Omental fat pad (tissue), 4 donors: ENCODE measurements around the gene ATP5PD. TPM values are rescaled to one million over a fixed set of nuclear protein-coding genes. Genes with fewer than 3 reads are reported as not detected.

Experiments used
- ATAC-seq: fragments of 150-250 bp; one replicate; pipeline ENCODE4 v1.9.1; 2016; ENCODE audit warnings: mild to moderate bottlenecking, moderate library complexity; ENCODE audit not compliant: low FRiP score
- DNase-seq: peaks from one replicate; pipeline ENCODE4 v3.0.0-alpha.2; 2019; ENCODE audit warnings: low spot score
- total RNA-seq, 4 donors: library from RNA; depleted of rRNA; stranded (reverse); fragments of >200 nt; gene quantifications; one replicate each; pipeline ENCODE4 v1.1.0, GENCODE V29; 2016
- TF ChIP-seq, protein P1 (sequence below), 3 donors: fragments of 450-650 bp; IDR thresholded peaks; one replicate each; pipeline ENCODE4 v1.5.1; 2016 to 2017; ENCODE audit warnings: antibody characterized with exemption in 3 of 3, mild to moderate bottlenecking in 3 of 3, moderate library complexity in 2 of 3

The ATP5PD gene
- total RNA-seq, 4 donors from 2014 or later = 159 to 394 (median 233) TPM

DNA sequence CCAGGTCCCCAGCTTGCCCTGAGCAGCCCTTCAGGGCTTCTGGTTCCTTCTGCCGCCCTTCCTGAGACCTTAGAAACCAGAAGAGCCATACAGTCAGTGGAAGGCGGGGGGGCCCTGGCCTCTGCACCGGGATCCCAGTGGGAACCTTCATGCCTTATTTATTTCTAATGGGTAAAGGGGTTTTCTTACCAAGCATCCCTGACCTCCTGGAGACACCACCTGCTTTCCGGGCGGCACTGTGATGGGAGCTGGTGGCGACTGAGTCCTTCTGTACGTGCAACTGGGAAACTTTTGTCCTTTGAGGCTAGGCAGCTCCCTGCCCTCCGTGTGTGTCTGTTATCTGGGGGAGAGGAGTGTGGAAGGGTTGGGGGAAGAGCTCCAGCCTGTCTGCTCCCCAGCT lies 41.5 kb downstream of the ATP5PD start:
- DNase-seq (no peak), ATAC-seq (no peak)
- TF ChIP-seq, protein P1, sequence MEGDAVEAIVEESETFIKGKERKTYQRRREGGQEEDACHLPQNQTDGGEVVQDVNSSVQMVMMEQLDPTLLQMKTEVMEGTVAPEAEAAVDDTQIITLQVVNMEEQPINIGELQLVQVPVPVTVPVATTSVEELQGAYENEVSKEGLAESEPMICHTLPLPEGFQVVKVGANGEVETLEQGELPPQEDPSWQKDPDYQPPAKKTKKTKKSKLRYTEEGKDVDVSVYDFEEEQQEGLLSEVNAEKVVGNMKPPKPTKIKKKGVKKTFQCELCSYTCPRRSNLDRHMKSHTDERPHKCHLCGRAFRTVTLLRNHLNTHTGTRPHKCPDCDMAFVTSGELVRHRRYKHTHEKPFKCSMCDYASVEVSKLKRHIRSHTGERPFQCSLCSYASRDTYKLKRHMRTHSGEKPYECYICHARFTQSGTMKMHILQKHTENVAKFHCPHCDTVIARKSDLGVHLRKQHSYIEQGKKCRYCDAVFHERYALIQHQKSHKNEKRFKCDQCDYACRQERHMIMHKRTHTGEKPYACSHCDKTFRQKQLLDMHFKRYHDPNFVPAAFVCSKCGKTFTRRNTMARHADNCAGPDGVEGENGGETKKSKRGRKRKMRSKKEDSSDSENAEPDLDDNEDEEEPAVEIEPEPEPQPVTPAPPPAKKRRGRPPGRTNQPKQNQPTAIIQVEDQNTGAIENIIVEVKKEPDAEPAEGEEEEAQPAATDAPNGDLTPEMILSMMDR (IDR thresholded peaks at IDR 0.05) = no peak

DNA sequence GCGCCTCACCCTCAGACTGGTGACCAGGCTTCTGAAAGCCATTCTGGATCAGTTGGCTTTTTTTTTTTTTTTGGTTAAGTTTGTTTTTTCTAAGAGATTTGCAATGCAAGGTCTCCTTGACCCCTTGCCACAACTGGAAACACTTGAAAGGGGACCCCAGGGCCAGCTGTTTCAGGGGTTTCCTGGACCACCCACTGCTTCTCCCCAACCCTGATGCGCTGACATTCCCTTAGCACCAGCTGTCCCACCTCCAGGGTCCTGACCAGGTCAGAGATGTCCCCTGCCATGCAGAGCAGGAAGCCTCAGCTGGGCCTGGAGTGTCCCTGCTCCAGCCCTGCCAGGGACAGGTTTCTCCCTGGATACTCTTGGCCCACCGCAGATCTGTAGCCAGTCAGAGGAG lies 42.4 kb downstream of the ATP5PD start:
- no peak for DNase-seq
- no peak for ATAC-seq
- TF ChIP-seq, protein P1 (IDR thresholded peaks at IDR 0.05) = no peak

DNA sequence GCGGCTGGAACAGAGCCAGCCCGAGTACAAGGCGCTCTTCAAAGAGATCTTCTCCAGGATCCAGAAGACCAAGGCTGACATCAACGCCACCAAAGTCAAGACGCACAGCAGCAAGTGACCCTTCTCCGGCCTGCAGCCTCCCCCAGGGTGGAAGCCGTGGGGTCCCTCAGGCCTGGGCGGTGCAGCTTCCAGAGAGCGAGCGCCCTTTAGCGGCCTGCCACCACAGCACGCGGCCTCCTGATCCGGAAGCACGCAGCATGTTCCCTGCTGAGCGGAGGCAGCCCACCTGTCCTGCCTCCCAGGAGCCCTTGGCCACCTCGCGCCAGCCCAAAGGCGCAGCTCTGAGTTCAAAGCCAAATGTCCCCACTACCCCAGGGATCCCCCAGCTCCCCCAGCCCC lies 42.8 kb downstream of the ATP5PD start:
- TF ChIP-seq, protein P1 (IDR thresholded peaks at IDR 0.05) = no peak
- ATAC-seq = no peak

DNA sequence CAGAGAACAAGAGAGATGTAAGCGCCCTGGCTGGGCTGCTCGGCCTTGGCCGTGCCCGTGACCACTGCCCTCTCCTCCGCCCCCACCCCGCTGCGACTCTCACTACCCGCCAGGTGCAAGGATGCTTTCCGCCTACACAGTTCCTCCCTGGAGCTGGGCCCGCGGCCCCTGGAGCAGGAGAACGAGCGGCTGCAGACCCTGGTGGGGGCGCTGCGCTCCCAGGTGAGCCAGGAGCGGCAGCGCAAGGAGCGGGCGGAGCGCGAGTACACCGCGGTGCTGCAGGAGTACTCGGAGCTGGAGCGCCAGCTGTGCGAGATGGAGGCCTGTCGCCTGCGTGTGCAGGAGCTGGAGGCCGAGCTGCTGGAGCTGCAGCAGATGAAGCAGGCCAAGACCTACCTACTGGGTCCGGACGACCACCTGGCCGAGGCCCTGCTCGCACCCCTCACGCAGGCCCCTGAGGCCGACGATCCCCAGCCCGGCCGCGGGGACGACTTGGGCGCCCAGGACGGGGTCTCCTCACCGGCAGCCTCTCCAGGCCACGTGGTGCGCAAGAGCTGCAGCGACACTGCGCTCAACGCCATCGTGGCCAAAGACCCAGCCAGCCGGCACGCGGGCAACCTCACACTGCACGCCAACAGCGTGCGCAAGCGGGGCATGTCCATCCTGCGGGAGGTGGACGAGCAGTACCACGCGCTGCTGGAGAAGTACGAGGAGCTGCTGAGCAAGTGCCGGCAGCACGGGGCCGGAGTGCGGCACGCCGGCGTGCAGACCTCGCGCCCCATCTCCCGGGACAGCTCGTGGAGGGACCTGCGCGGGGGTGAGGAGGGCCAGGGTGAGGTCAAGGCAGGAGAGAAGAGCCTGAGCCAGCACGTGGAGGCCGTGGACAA lies 43.5 kb downstream of the ATP5PD start:
- TF ChIP-seq, protein P1 (IDR thresholded peaks at IDR 0.05) = no peak
- ATAC-seq = no peak
- DNase-seq = no peak

More for the DNA sequence above, 42.8 kb downstream of the ATP5PD start:
- DNase-seq = no peak

DNA sequence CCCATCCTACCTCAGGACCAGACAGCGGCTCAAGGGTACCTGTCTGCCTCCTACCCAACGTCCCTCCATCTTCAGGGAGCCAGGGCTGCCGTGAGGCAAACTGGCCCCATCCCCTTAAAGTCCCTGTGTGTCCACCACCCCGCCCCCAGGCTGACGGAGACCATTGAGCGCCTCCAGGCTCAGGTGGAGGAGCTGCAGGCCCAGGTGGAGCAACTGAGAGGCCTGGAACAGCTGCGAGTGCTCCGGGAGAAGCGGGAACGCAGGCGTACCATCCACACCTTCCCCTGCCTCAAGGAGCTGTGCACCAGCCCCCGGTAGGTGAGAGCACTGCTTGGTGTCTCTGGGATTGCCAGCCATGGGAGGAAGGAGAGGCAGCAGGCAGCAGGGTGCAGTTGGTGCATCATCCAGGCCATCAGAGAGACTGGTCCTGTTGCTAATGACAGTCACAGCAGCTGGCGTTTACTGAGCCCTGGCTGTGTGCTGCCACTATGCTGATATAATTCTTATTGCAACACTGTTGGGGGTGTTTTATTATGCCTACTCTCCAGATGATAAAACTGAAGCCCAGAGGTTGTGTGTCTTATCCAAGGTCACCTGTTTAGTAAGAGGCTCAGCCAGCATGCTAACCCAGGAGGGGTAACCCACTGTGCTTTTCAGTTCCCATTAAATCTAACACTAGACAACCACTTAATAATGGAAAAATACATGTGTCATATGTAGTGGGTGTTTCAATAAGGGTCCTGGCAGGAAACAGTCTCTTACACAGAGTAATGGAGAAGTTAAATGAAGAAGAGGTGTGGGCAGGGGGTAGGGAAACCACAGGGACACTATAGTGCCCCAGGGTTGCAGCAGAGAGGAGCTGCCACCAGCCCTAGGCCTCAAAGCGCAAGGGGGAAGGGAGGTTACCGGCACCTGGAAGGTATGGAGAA lies 44.6 kb downstream of the ATP5PD start:
- TF ChIP-seq, protein P1 (IDR thresholded peaks at IDR 0.05) = no peak
- DNase-seq = no peak
- no peak for ATAC-seq

DNA sequence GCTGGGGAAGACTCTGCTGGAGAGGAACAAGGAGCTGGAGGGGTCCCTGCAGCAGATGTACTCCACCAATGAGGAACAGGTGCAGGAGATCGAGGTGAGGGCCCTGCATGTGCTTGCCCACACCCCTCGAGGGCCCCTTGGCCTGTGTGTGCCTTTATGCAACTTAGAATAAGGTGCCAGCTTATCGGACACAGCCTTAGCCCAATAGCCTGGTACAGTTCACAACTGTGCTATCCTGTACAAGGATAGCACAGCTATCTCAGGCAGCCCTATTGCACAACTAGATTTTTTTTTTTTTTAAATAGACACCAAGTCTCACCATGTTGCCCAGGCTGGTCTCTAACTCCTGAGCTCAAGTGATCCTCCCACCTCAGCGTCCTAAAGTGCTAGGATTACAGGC lies 47.2 kb downstream of the ATP5PD start:
- ATAC-seq = no peak
- TF ChIP-seq, protein P1 (IDR thresholded peaks at IDR 0.05) = no peak
- DNase-seq = no peak
